SK-N-MC (cell line): ENCODE measurements around the gene LRP1B.

ENCODE experiments used
- DNase-seq: peaks from one replicate; pipeline ENCODE4 v3.0.0-alpha.2; 2011; ENCODE audit warnings: low read depth, low spot score
- H3K27ac ChIP-seq: fragments of 200-600 bp; sonication (generic); 2 replicates; pipeline ENCODE4 v1.5.1; 2016; ENCODE audit warnings: mixed run types
- H3K36me3 ChIP-seq: fragments of 200-600 bp; sonication (generic); 2 replicates; pipeline ENCODE4 v1.6.1; 2017; ENCODE audit warnings: antibody characterized with exemption, low read length, mixed read lengths; ENCODE audit not compliant: insufficient read depth
- H3K4me3 ChIP-seq: fragments of 200-600 bp; sonication (generic); 2 replicates; pipeline ENCODE4 v1.5.1; 2016
- H3K9ac ChIP-seq: fragments of 200-600 bp; sonication (generic); 2 replicates; pipeline ENCODE4 v1.8.0; 2017; ENCODE audit warnings: mixed run types, mixed read lengths; ENCODE audit not compliant: insufficient read length
- H3K9me3 ChIP-seq: fragments of 200-600 bp; sonication (generic); 2 replicates; pipeline ENCODE4 v1.6.1; 2017; ENCODE audit warnings: low read depth, mild to moderate bottlenecking, antibody characterized with exemption, low read length, moderate library complexity, mixed read lengths
- EZH2 ChIP-seq: fragments of 200-600 bp; sonication (generic); IDR thresholded peaks from one replicate; pipeline ENCODE4 v1.6.1; 2017; ENCODE audit warnings: antibody characterized with exemption
- FOXP2 ChIP-seq: optimal IDR thresholded peaks from 2 replicates; pipeline ENCODE3; 2011; ENCODE audit warnings: mild to moderate bottlenecking, moderate library complexity; ENCODE audit not compliant: insufficient read depth; ENCODE audit errors: extremely low read length, control extremely low read depth
- POLR2AphosphoS5 ChIP-seq: IDR thresholded peaks from 2 replicates; pipeline ENCODE4 v1.6.1; 2012; ENCODE audit warnings: mild to moderate bottlenecking, low read depth, low read length, borderline replicate concordance

LRP1B gene

GRCh38 chr2:140880573-140880972, 1250.2 kb downstream of the LRP1B start:
- Histone ChIP-seq H3K9ac (no peak overlapping the region), H3K4me3 (no peak overlapping the region), H3K9me3 (no peaks in the 10 kb centered on the region), H3K36me3 (no peaks in the 10 kb centered on the region), H3K27ac (no peak overlapping the region)
- DNase-seq, result no peak
- TF ChIP-seq EZH2 (no peak), POLR2AphosphoS5 (no peak), FOXP2 (no peak)

- Histone ChIP-seq H3K4me3 (no peak overlapping the region), H3K27ac (no peak overlapping the region), H3K36me3 (no peaks in the 10 kb centered on the region), H3K9ac (no peak overlapping the region), H3K9me3 (peaks cover 2% of the 10 kb centered on the region; the same call in 1 of the 2 replicates)
- DNase-seq, result no peak
- no peak for TF ChIP-seq EZH2
Measured at GRCh38 chr2:140876015-140876414, 1254.8 kb downstream of the LRP1B start.

GRCh38 chr2:140873915-140874531, 1256.8 kb downstream of the LRP1B start:
- Histone ChIP-seq H3K27ac (no peak overlapping the region), H3K9ac (no peak overlapping the region), H3K36me3 (no peaks in the 10 kb centered on the region), H3K9me3 (peaks cover 2% of the 10 kb centered on the region; the same call in 1 of the 2 replicates), H3K4me3 (no peak overlapping the region)
- no peak for DNase-seq
- TF ChIP-seq POLR2AphosphoS5 (no peak), FOXP2 (no peak), EZH2 (no peak)

GRCh38 chr2:140869925-140870324, 1260.9 kb downstream of the LRP1B start:
- H3K9me3 ChIP-seq, result peaks cover under 1% of the 10 kb centered on the region; the same call in 1 of the 2 replicates
- no peak overlapping the region for H3K27ac ChIP-seq
- H3K36me3 ChIP-seq, result no peaks in the 10 kb centered on the region
- no peak for DNase-seq
- no peak overlapping the region for H3K9ac ChIP-seq
- no peak overlapping the region for H3K4me3 ChIP-seq
- TF ChIP-seq EZH2 (no peak), FOXP2 (no peak), POLR2AphosphoS5 (no peak)

GRCh38 chr2:140869107-140869506, 1261.7 kb downstream of the LRP1B start:
- no peak overlapping the region for H3K27ac ChIP-seq

GRCh38 chr2:140865837-140866236, 1265.0 kb downstream of the LRP1B start:
- DNase-seq, result no peak
- no peak overlapping the region for H3K27ac ChIP-seq
- TF ChIP-seq EZH2 (no peak), POLR2AphosphoS5 (no peak), FOXP2 (no peak)
- no peaks in the 10 kb centered on the region for H3K9me3 ChIP-seq
- H3K36me3 ChIP-seq, result 0 out of 2 replicates have a peak, but pooled peaks cover 4% of the 10 kb centered on the region
- no peak overlapping the region for H3K4me3 ChIP-seq
- H3K9ac ChIP-seq, result no peak overlapping the region

More at GRCh38 chr2:140869107-140869506, 1261.7 kb downstream of the LRP1B start:
- H3K36me3 ChIP-seq, result no peaks in the 10 kb centered on the region
- TF ChIP-seq EZH2, result no peak
- TF ChIP-seq FOXP2, result no peak
- no peak for TF ChIP-seq POLR2AphosphoS5
- H3K9ac ChIP-seq, result no peak overlapping the region
- no peak for DNase-seq
- H3K9me3 ChIP-seq, result no peaks in the 10 kb centered on the region
- no peak overlapping the region for H3K4me3 ChIP-seq

- H3K27ac ChIP-seq, result no peak overlapping the region
- DNase-seq, result peak; percentile 72
- 0 out of 2 replicates have a peak, but pooled peaks cover 4% of the 10 kb centered on the region for H3K36me3 ChIP-seq
- no peak for TF ChIP-seq EZH2
- TF ChIP-seq FOXP2, result no peak
- H3K9ac ChIP-seq, result no peak overlapping the region
- H3K4me3 ChIP-seq, result no peak overlapping the region
- H3K9me3 ChIP-seq, result no peaks in the 10 kb centered on the region
Measured at GRCh38 chr2:140863713-140864112, 1267.1 kb downstream of the LRP1B start.

GRCh38 chr2:140862181-140862580, 1268.6 kb downstream of the LRP1B start:
- H3K27ac ChIP-seq, result peak overlapping the region; percentile 1; the same call in 1 of the 2 replicates
- DNase-seq, result no peak
- TF ChIP-seq FOXP2 (no peak), EZH2 (no peak), POLR2AphosphoS5 (no peak)
- H3K4me3 ChIP-seq, result no peak overlapping the region
- 0 out of 2 replicates have a peak, but pooled peaks cover 4% of the 10 kb centered on the region for H3K36me3 ChIP-seq
- H3K9me3 ChIP-seq, result no peaks in the 10 kb centered on the region
- H3K9ac ChIP-seq, result no peak overlapping the region

- TF ChIP-seq FOXP2 (no peak), POLR2AphosphoS5 (no peak), EZH2 (no peak)
- Histone ChIP-seq H3K9me3 (no peaks in the 10 kb centered on the region), H3K36me3 (0 out of 2 replicates have a peak, but pooled peaks cover 4% of the 10 kb centered on the region), H3K27ac (peak overlapping the region; percentile 1; the same call in 1 of the 2 replicates), H3K9ac (no peak overlapping the region), H3K4me3 (no peak overlapping the region)
- no peak for DNase-seq
Measured at GRCh38 chr2:140861666-140862065, 1269.2 kb downstream of the LRP1B start.
